Activated naive CD4-positive, alpha-beta T cell treated with anti-CD3 and anti-CD28 coated beads, Interleukin-2, amount 10 ng/mL, durations not matched to agents 7 days and 5 days (primary cell): Measurements from ENCODE around the gene DUS1L.

Source experiments
- CTCF ChIA-PET: fragments of 350-600 bp; sonication (Branson Sonifier 250); formaldehyde crosslinking; loops from one replicate; lab custom pipeline; 2021; ENCODE audit warnings: antibody characterized with exemption; lab: Charles Lee
- DNase-seq: peaks from one replicate; pipeline ENCODE4 v3.0.0-alpha.2; 2020
- H3K27ac Mint-ChIP-seq: one replicate; pipeline ENCODE4 v1.8.0; 2021; ENCODE audit warnings: mild to moderate bottlenecking, moderate library complexity, mixed read lengths
- H3K27me3 Mint-ChIP-seq: one replicate; pipeline ENCODE4 v1.8.0; 2021; ENCODE audit warnings: mild to moderate bottlenecking, mixed read lengths
- H3K36me3 Mint-ChIP-seq: one replicate; pipeline ENCODE4 v1.8.0; 2021; ENCODE audit warnings: mixed read lengths
- H3K4me1 Mint-ChIP-seq: one replicate; pipeline ENCODE4 v1.8.0; 2021; ENCODE audit warnings: mixed read lengths
- H3K4me3 Mint-ChIP-seq: one replicate; pipeline ENCODE4 v1.8.0; 2021; ENCODE audit warnings: mild to moderate bottlenecking, moderate library complexity, mixed read lengths
- H3K9me3 Mint-ChIP-seq: one replicate; pipeline ENCODE4 v1.8.0; 2021; ENCODE audit warnings: mixed read lengths

Gene DUS1L

DNA sequence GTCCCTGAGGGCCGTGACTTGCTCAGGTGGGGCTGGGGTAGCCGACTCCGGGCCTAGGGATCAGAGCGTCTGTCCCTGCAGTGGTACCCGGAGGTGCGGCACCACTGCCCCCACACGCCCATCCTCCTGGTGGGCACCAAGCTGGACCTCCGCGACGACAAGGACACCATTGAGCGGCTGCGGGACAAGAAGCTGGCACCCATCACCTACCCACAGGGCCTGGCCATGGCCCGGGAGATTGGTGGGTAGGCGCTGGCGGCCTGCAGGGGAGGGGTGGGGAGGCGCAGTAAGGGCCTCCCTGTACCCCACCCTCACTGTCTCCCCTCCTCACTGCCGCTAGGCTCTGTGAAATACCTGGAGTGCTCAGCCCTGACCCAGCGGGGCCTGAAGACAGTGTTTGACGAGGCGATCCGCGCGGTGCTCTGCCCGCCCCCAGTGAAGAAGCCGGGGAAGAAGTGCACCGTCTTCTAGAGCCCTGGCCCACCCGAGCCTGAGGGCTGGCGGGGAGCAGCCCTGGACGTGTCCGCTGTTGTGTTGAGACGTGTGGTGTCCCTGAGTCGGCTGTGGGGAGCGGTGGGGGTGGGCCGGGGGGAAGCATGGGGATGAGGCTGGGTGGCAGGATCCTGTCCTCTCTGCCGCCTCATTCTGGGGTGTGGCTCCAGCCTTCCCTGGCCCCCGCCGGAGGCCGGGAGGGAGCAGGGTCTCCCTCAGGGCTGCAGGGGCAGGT, 32.1 kb downstream of the DUS1L start:
- peaks cover 18% of the 10 kb centered on the region for H3K27me3 Mint-ChIP-seq
- DNase-seq = no peak
- CTCF ChIA-PET = no interaction called here
- no peak overlapping the region for H3K4me3 Mint-ChIP-seq
- peaks cover 26% of the 10 kb centered on the region for H3K4me1 Mint-ChIP-seq
- no peak overlapping the region for H3K27ac Mint-ChIP-seq
- no peaks in the 10 kb centered on the region for H3K9me3 Mint-ChIP-seq
- H3K36me3 Mint-ChIP-seq = peaks cover 11% of the 10 kb centered on the region

DNA sequence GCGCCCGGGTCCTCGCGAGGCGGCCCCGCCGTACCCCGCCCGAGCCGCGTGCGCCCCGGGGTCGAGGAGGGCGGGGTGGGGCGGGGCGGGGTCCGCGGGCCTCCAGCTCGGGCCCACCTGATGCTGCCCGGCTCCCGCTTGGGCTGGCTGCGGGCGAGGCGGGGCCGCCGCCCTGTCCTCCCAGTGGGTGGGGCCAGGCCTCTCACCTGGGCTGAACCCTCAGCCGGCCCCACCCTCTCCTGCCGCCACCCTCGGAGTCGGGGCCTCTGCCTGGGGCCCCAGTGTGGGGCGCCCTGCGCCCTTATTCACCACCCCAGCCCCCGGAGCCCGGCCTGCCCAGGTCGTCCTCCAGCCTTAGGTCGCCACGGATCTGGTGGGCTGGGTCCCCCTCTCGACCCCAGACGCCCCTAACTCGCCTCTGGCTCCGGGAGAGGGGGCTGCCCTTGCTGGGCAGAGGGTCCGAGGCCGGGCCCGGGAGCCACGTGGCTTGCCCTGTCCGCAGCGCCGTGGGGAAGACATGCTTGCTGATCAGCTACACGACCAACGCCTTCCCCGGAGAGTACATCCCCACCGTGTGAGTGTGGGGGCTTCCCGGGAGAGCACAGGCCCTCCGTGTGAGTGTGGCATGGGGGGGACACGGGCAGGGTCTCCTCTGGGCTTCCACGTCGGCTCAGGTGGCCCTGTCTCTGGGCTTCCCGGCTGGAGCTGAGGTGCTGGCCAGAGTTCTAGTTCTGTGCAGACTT, 33.5 kb downstream of the DUS1L start:
- CTCF ChIA-PET = interaction anchor here (0.7 to 1.6 kb wide), 3 partner anchors 18 to 122 kb away, joined by 3 to 5 read pairs (median 4); no protein-coding TSS in a partner anchor
- DNase-seq = peak; percentile 71
- H3K27ac Mint-ChIP-seq = no peak overlapping the region
- H3K27me3 Mint-ChIP-seq = peaks cover 14% of the 10 kb centered on the region
- H3K4me3 Mint-ChIP-seq = peak overlapping the region; percentile 45
- peaks cover 15% of the 10 kb centered on the region for H3K36me3 Mint-ChIP-seq
- H3K9me3 Mint-ChIP-seq = no peaks in the 10 kb centered on the region
- peaks cover 26% of the 10 kb centered on the region for H3K4me1 Mint-ChIP-seq

DNA sequence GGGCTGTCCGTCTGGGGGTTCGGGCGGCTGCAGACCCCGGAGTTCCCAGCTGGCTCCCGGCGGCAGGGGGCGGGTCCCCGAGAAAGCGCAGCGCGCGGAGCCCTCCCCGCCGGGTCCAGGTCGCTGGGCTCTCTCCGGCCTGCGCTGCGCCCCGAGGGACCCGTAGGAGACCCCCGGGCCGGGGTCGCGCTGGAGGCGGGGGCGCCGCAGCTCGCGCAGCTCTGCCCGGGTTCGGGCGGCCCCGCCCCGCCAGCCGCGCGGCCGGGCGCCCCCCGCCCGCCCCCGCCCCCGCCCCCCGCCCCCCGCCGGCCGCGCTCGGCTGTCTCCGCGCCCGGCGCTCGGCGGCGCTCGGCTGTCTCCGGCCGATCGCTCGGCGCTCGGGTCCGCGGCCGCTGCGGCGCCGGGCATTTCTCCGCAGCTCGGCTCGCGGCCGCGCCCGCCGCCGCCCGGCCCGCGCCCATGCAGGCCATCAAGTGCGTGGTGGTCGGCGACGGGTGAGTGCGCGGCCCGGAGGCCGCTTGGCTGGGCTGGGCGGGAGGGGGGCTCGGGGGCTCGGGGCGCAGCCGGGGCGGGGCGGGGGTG, 34.2 kb downstream of the DUS1L start, which contains the start of gene RAC3:
Gene RAC3 (plus strand): TSS at position 376 of the 582 bp plus-strand sequence. CDS start 84 bp downstream, at position 460.
- Mint-ChIP-seq H3K4me3 (peak within 1 kb of the TSS; percentile 78), H3K9me3 (no peaks in the 10 kb centered on the region), H3K4me1 (peaks cover 28% of the 10 kb centered on the region), H3K27me3 (peaks cover 14% of the 10 kb centered on the region), H3K27ac (peak within 1 kb of the TSS; percentile 76), H3K36me3 (peaks cover 15% of the 10 kb centered on the region)
- no peak for DNase-seq
- CTCF ChIA-PET = interaction anchor here (0.7 to 2.5 kb wide), 4 partner anchors 19 to 125 kb away, joined by 3 to 12 read pairs (median 4); no protein-coding TSS in a partner anchor

DNA sequence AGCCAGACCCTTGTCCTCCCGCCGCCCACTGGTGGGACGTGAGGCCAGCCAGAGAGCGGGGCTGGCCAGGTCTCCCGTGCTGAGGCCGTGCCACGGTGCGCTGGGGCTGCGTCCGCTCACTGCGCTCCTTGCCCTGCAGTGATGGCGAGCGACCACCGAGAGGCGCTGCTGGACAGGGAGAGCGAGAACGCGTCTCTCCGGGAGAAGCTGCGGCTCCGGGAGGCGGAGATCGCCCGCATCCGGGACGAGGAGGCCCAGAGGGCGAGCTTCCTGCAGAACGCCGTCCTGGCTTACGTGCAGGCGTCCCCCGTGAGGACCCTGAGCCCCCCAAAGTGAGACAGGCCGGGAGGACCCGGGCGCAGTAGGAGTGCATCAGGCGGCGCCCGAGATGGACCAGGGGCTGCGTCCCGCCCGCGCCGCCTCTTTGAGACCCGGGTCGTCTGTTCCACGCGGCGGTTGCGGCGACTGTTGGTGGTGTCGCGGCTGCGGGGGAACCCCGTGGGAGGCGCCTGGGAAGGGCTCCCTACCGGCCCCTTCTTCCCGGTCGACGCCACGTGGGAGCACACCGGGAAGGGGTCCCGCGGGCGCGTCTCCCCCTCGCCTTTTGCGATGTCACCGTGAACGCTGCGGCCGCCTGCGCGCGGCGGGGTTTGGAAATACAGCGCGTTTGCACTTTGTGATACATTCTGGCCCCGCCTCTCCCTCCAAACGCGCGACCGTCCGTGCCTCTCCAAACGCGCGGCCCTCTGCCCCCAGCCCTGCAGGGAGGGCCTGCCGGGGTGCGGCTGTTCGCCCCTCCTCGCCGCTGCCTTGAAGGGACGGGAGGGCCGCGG, 34.9 kb downstream of the DUS1L start:
- DNase-seq = peak; percentile 90
- CTCF ChIA-PET = interaction anchor here (0.6 to 2.5 kb wide), 18 partner anchors 8 to 319 kb away, joined by 3 to 16 read pairs (median 4); partner anchors contain the start of gene CENPX
- Mint-ChIP-seq H3K4me1 (peaks cover 27% of the 10 kb centered on the region), H3K27ac (peak overlapping the region; percentile 76), H3K4me3 (peak overlapping the region; percentile 78), H3K27me3 (peaks cover 14% of the 10 kb centered on the region), H3K36me3 (peaks cover 15% of the 10 kb centered on the region), H3K9me3 (no peaks in the 10 kb centered on the region)

DNA sequence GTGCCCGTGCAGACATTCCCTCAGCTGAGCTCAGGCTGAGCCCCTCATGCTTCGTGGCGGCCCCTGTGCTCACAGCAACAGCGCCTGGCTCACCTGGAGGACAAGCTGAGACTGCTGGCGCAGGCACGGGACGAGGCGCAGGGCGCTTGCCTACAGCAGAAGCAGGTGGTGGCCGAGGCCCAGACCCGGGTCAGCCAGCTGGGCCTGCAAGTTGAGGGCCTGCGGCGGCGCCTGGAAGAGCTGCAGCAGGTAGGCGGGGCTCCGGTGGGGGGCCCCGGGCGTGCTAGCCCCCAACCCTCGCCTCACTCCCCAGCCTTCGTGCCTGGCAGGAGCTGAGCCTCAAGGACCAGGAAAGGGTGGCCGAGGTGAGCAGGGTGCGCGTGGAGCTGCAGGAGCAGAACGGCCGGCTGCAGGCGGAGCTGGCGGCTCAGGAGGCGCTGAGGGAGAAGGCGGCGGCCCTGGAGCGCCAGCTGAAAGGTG, 35.6 kb downstream of the DUS1L start:
- peaks cover 14% of the 10 kb centered on the region for H3K27me3 Mint-ChIP-seq
- H3K36me3 Mint-ChIP-seq = peaks cover 14% of the 10 kb centered on the region
- H3K9me3 Mint-ChIP-seq = no peaks in the 10 kb centered on the region
- H3K27ac Mint-ChIP-seq = no peak overlapping the region
- no peak for DNase-seq
- peak overlapping the region; percentile 48 for H3K4me3 Mint-ChIP-seq
- peaks cover 25% of the 10 kb centered on the region for H3K4me1 Mint-ChIP-seq
- CTCF ChIA-PET = interaction anchor here (0.8 to 2.5 kb wide), 12 partner anchors 8 to 320 kb away, joined by 3 to 16 read pairs (median 4); partner anchors contain the start of gene CENPX

DNA sequence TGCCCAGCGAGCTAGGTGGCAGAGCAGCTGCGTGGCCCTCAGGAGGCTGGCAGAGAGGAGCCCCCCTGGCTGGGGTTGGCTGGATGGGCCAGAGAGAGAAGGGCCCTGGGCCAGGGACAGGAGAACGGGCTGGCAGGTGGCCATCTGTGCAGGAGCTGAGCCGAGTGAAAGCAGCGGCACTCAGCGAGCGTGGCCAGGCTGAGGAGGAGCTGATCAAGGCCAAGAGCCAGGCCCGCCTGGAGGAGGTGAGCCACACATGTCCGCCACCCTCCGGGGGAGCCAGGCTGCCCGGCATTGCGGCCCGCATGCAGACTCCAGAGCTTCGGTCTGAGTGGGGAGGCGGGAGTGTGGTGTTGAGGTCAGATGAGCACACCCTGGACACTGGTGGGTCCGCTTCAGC, 36.2 kb downstream of the DUS1L start:
- no peaks in the 10 kb centered on the region for H3K9me3 Mint-ChIP-seq
- peaks cover 26% of the 10 kb centered on the region for H3K4me1 Mint-ChIP-seq
- H3K27me3 Mint-ChIP-seq = peaks cover 14% of the 10 kb centered on the region
- no peak for DNase-seq
- H3K36me3 Mint-ChIP-seq = peaks cover 14% of the 10 kb centered on the region
- CTCF ChIA-PET = interaction anchor here (1.3 to 2.5 kb wide), 5 partner anchors 9 to 209 kb away, joined by 6 to 16 read pairs (median 10); no protein-coding TSS in a partner anchor
- H3K27ac Mint-ChIP-seq = no peak overlapping the region
- peak overlapping the region; percentile 48 for H3K4me3 Mint-ChIP-seq

DNA sequence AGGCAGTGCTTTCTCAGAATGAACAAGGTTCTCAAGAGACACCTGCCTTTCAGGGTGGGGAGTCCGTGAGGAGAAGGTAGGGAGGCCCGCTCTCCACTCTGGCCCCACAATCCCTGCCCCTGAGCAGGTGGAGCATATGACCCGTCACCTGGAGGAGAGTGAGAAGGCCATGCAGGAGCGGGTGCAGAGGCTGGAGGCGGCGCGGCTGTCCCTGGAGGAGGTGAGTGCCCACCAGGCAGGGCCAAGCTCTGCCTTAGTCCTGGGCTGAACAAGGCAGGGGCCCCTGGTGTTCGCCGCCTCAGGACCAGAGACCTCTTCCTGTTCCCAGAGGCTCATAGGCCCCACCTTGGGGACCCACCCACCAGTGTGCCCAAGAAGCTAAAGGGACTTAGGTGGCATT, 36.6 kb downstream of the DUS1L start:
- H3K4me3 Mint-ChIP-seq = peak overlapping the region; percentile 18
- no peak for DNase-seq
- peaks cover 14% of the 10 kb centered on the region for H3K27me3 Mint-ChIP-seq
- peaks cover 30% of the 10 kb centered on the region for H3K4me1 Mint-ChIP-seq
- no peaks in the 10 kb centered on the region for H3K9me3 Mint-ChIP-seq
- no peak overlapping the region for H3K27ac Mint-ChIP-seq
- peaks cover 14% of the 10 kb centered on the region for H3K36me3 Mint-ChIP-seq
- CTCF ChIA-PET = interaction anchor here (1.3 to 2.5 kb wide), 4 partner anchors 9 to 128 kb away, joined by 6 to 16 read pairs (median 11); no protein-coding TSS in a partner anchor

DNA sequence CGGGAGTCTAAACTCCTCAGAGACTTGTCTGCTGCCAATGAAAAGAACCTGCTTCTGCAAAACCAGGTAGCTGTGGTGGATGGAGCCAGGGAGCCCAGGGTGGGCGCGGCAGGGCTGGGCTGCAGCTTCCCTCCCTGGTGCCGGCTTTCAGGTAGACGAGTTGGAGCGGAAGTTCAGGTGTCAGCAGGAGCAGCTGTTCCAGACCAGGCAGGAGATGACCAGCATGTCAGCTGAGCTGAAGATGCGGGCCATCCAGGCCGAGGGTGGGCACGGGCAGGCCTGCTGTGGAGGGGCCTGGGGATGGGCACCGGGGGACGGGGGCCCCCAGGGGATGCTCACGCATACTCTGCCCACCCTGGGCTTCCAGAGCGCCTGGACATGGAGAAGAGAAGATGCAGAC, 37.4 kb downstream of the DUS1L start:
- no peak overlapping the region for H3K4me3 Mint-ChIP-seq
- H3K27ac Mint-ChIP-seq = no peak overlapping the region
- DNase-seq = no peak
- H3K36me3 Mint-ChIP-seq = peaks cover 14% of the 10 kb centered on the region
- peaks cover 12% of the 10 kb centered on the region for H3K27me3 Mint-ChIP-seq
- H3K4me1 Mint-ChIP-seq = peaks cover 33% of the 10 kb centered on the region
- CTCF ChIA-PET = interaction anchor here (2.1 kb wide), 1 partner anchor 9 kb away, joined by 7 read pairs; the partner anchor contains the start of gene DCXR
- no peaks in the 10 kb centered on the region for H3K9me3 Mint-ChIP-seq

DNA sequence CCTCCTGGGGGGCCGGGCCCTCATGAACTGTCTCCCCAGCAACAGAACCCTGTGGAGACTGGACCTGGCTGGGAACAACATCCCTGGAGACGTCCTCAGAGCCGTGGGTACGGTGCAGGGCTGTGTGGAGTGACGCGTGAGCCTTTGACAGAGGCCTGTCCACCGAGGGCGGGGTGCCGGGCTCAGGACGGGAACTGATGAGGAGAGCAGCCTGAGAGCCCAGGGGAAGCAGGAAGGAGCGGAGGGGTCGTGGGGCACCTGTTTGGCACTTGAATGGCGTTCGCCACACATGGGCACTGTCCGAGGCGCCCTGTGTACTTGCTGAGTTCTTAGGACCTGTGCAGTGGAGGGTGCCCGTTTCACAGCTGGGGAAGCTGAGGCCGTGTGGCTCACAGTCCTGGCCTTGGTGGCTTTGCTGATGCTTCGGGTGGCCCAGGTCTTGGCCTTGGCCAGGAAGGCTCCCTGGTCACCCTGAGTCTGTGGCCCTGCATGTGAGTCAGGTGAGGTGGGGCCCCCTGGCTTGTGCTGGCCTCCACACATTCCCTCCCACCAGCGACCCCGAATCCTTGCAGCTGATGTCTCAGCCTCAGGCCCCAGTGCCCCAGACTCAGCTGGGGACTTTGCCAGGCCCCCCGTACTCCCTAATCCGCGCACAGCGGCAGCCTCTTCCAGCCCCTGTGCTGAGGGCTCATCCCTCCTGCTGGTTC, 40.0 kb downstream of the DUS1L start:
- no peaks in the 10 kb centered on the region for H3K27me3 Mint-ChIP-seq
- H3K4me1 Mint-ChIP-seq = peaks cover 47% of the 10 kb centered on the region
- peaks cover 15% of the 10 kb centered on the region for H3K36me3 Mint-ChIP-seq
- peak overlapping the region; percentile 15 for H3K4me3 Mint-ChIP-seq
- no peaks in the 10 kb centered on the region for H3K9me3 Mint-ChIP-seq
- H3K27ac Mint-ChIP-seq = no peak overlapping the region
- DNase-seq = no peak
- CTCF ChIA-PET = interaction anchor here (1.7 kb wide), 1 partner anchor 66 kb away, joined by 8 read pairs; no protein-coding TSS in a partner anchor

DNA sequence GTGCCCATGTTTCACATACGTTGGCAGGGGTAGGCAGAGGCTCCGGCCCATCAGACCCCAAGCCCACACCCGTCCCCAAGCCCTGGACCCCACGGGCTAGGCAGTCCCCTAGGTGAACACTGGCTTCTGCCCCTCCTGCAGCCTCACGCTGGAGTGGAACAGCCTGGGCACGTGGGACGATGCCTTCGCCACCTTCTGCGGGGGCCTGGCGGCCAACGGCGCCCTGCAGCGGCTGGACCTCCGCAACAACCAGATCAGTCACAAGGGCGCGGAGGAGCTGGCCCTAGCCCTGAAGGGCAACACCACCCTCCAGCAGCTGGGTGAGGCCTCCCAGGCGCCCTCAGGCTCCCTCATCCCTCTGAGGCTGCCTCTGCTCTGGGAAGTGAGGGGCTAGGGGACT, 40.7 kb downstream of the DUS1L start:
- DNase-seq = no peak
- Mint-ChIP-seq H3K36me3 (peaks cover 15% of the 10 kb centered on the region), H3K4me3 (no peak overlapping the region), H3K27ac (no peak overlapping the region), H3K4me1 (peaks cover 50% of the 10 kb centered on the region), H3K9me3 (no peaks in the 10 kb centered on the region), H3K27me3 (no peaks in the 10 kb centered on the region)
- CTCF ChIA-PET = no interaction called here

DNA sequence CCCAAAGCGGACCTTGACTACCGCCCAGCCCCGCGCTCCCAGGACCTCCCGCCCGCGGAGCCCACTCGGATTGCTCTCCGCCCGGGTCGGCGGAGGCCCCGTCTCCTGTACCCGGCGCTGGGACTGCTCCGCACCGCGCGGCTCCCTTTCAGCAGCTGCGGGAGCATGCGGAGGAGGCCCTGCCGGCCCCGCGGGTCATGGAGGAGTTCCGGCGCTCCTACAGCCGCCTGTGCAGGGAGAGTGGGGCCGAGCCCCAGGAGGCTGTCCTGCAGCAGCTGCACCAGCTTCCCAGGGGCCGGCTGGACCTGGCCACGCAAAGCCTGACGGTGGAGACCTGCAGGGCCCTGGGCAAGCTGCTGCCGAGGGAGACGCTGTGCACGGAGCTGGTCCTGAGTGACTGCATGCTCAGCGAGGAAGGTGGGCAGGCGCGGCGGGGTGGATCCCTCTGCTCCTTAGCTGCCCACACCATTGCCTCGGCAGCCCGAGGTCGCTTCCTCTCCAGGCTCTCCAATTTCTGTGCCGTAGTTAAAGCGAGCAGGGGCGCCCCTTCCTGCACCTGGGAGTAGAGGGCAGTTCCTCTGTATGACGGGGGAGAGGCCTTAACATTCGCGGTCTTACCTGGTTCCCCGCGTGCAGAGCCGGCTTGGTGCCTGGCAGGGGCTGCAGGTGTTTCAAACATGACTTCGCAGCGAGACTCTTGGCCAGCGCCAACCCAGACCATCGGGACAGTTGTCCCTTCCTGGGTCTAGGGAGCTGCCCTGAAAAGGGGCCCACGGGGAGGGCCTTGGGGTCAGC, 42.0 kb downstream of the DUS1L start:
- Mint-ChIP-seq H3K9me3 (no peaks in the 10 kb centered on the region), H3K27ac (no peak overlapping the region), H3K36me3 (peaks cover 12% of the 10 kb centered on the region), H3K27me3 (no peaks in the 10 kb centered on the region), H3K4me1 (peaks cover 46% of the 10 kb centered on the region), H3K4me3 (peak overlapping the region; percentile 83)
- DNase-seq = peak; percentile 47
- CTCF ChIA-PET = interaction anchor here (0.9 to 6.0 kb wide), 4 partner anchors 14 to 242 kb away, joined by 3 to 103 read pairs (median 4); partner anchors contain the start of genes DCXR and NOTUM

DNA sequence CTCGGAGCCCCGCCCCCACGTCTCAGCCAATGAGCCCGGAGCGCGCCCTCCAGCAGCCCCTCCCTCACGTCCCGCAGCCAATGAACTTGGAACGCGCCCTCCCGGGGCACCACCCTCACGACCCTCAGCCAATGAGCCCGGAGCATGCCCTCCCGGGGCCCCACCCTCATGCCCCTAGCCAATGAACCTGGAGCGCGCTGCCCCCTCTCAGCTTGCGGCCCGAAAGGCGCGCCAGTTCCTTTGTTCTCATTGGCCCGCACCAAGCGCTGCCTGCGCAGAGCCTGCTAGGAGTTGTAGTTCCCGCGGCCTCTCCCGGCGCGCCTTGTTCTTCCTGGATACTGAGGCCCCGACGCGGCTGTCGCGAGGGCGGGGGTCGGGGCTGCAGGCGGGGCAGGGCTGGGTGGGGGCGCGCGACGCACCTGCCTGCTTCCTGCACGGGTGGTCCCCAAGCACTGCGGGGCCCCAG, 42.6 kb downstream of the DUS1L start, which contains the start of gene LRRC45:
Gene LRRC45 (plus strand): TSS at position 325 of the 466 bp plus-strand sequence. CDS start 339 bp downstream, outside the sequence.
- Mint-ChIP-seq H3K9me3 (no peaks in the 10 kb centered on the region), H3K4me3 (peak within 1 kb of the TSS; percentile 83), H3K27me3 (no peaks in the 10 kb centered on the region), H3K4me1 (peaks cover 49% of the 10 kb centered on the region), H3K36me3 (peaks cover 13% of the 10 kb centered on the region), H3K27ac (peak within 1 kb of the TSS; percentile 81)
- CTCF ChIA-PET = interaction anchor here (0.9 to 6.0 kb wide), 7 partner anchors 7 to 242 kb away, joined by 3 to 103 read pairs (median 6); partner anchors contain the start of genes DCXR and NOTUM
- DNase-seq = peak; percentile 100
